ENCODE results near the gene SSTR4.
"Not testable (repeated sequence)": the region's sequence is repeated elsewhere in the genome, so short reads cannot be mapped to it uniquely, and the experiment has no call there.

SSTR4 gene, protein sequence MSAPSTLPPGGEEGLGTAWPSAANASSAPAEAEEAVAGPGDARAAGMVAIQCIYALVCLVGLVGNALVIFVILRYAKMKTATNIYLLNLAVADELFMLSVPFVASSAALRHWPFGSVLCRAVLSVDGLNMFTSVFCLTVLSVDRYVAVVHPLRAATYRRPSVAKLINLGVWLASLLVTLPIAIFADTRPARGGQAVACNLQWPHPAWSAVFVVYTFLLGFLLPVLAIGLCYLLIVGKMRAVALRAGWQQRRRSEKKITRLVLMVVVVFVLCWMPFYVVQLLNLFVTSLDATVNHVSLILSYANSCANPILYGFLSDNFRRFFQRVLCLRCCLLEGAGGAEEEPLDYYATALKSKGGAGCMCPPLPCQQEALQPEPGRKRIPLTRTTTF

DNA sequence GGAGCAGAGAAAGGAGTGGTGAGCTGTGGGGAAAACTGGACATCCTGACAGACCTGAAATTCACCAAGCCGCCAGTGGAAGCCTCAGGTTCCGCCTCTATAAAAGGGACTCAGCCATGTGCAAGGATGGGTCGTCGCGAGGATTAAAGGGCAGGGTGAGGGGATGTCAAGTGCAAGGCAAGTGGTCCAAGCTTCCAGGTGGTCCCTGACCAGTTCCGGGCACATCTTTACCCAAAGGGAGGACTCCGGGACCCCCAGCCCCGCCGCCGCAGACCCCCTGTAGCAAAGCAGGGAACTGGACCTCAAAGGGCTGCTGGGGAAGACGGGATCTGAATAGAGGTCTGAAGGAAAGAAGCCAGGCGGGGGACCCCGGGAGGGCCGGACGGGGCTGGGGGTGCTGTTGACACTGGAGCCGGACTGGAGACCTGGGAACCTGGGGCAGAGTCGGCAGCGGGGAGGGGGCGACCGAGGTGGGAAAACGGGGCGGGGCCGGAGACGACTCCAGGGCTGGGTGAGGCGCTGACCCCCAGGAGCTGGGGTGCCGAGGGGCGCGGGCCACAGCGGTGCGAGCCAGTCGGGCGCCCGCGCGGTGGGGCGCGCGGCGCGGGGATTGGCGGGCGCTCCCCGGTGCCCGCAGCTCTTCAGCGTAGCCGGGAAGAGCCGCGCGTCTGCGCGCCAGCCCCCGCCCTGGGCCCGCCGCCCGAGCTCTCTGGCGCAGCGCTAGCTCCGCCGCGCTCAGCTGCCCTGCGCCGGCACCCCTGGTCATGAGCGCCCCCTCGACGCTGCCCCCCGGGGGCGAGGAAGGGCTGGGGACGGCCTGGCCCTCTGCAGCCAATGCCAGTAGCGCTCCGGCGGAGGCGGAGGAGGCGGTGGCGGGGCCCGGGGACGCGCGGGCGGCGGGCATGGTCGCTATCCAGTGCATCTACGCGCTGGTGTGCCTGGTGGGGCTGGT is at the start of gene SSTR4:
TSS of gene SSTR4 (plus strand) at position 592 of the 951 bp plus-strand sequence. CDS start at position 764, 172 bp downstream.
- FAIRE-seq = no peak

DNA sequence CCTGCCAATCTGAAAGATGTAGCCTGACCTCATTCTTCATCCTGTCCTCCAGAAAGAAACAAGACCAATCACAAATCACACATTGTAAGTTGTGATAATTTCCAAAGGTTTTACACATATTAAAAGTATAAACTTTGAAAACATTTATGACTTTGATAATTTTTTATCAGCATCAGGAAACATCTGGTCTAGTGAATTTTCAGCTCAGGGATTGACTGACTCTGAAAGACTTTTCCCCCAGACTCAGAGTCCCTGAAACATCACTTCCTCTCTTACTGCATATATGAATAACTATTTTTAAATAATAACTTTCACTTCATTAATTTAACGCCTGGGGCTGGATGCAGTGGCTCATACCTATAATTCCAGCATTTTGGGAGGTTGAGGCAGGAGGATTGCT is 48.5 kb upstream of the SSTR4 start:
- no peak for FAIRE-seq

- not testable (repeated sequence) for FAIRE-seq
Observed at GRCh38 chr20:22991424-22991823, 43.7 kb upstream of the SSTR4 start.

- no peak for FAIRE-seq
Observed at GRCh38 chr20:22993823-22994222, 41.3 kb upstream of the SSTR4 start.

DNA sequence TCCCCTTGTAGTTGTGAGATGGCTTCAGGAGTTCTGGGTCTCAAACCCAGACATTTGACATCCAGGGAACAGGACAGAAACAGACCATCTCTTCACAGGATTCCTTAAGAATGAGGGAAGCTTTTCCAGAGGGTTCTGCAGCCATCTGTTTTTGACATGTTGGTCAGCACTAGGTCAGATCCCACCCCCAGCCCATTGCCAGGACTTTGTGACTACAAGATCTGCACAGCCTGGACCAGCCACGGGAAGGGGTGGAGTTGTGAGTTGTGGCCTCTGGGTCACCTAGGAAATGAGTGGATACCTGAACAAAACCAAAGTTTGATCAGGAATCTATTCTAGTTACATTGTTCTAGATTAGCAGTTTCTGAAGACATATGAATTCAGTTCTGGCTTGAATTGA is 39.2 kb upstream of the SSTR4 start:
- no peak for FAIRE-seq

DNA sequence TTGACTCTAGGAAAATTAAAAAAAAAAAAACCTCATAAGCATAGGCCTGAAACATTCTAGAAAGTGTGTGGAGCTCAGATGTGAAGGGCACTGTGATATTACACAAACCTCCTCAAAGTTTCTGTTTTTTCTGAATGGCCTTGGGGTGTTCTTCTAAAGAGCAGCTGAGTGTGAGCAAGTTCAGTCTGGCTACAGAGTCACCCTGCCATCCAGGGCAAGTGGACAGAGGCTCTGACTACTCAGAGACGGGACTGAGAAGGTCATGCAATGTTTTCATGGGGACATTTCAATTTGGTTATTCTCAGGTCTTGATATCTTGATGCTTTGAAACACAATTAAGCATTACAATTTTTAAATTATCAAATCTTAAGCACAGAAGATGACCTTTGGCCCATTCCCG is 36.6 kb upstream of the SSTR4 start:
- no peak for FAIRE-seq

DNA sequence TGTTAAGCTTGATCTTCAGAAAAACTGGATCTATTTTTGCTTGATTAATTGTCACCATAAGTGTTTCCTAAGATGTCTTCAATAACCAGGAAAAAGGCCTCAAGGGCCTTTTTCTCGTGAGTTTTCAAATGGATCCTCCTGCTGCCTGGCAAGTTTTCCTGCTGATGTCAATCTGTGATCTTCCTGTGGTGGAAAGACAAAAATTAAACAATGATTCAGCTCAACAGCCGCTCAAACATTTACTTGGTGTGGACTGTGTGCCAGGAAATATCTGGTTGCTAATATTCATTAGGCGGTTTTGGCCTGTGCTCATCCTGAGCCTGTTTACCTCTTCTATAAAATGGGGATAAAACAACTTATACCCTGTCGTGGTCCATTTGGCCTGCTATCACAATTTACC is 35.4 kb upstream of the SSTR4 start:
- no peak for FAIRE-seq

- no peak for FAIRE-seq
Observed at GRCh38 chr20:23000232-23000947, 34.7 kb upstream of the SSTR4 start.

- no peak for FAIRE-seq
Observed at GRCh38 chr20:23002276-23002675, 32.8 kb upstream of the SSTR4 start.

DNA sequence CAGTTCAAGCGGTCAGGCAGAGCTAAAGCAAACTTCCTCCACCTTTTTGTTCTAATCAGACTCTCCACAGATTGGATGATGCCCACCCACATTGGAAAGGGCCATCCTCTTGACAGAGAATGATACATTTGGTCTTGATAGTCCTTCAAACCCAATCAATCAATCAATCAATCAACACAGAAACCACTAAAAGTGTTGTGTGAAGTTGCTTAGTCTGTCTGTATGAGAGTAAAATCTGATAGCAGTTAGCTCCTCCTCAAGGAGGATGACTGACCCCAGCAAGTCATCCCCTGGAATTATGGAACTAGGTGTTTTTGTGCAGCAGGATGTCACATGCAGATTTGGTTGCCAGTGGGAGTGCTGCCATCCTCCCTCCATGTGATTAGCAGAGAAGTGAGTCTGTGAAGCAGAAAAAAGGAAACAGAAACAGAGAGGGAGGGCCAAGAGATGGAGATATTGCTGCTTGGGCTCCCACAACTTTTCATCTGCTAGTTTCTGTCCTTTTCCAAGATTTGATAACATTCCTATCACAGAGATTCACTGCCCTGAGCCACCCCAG is 32.0 kb upstream of the SSTR4 start:
- FAIRE-seq = no peak

DNA sequence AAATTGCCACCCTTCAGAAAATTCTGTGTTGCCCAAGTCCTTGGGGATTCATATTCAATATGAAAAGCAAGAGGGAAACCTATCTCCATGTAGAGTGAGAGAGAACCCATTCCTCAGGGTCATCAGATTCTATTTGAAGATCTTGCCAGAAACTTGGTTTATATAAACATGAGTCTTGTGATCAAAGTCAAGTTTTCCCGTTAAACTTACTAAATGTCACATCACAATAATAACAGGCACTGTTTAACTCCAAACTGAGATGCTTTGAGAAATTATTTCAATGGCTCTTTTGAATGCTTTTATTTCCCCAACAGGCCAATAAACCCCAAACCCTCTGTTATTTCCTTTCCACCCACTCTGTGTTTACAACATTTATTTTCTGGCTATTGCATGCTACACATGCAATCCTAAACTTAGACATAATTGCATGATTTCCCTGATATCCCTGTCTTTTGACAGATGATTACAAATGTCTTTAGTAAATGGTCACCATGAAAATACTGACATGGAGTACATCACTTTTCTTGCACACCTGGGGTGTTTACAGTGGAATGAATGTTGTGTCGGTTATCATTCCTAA is 31.1 kb upstream of the SSTR4 start:
- FAIRE-seq = no peak

GRCh38 chr20:23005776-23006175 is 29.3 kb upstream of the SSTR4 start:
- FAIRE-seq = no peak

DNA sequence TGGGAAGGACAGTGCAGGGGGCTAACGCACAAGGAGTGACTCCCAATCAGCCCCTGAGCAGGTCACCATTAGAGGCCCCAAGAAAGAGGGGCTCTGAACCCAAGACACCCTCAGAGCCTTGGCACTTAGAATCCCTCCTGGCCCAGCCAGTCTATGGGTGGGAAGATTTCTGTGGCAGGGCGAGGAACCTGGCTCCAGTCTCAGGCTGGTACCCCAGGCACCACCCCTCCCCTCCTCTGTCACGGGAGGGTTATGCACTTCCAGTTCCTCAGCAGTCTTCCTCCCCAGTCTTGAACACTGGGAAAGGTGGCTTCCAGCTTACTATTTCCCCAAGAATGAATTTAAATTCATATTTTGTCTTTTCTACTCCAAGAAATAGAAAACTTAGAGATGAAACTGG is 27.6 kb upstream of the SSTR4 start:
- FAIRE-seq = no peak

DNA sequence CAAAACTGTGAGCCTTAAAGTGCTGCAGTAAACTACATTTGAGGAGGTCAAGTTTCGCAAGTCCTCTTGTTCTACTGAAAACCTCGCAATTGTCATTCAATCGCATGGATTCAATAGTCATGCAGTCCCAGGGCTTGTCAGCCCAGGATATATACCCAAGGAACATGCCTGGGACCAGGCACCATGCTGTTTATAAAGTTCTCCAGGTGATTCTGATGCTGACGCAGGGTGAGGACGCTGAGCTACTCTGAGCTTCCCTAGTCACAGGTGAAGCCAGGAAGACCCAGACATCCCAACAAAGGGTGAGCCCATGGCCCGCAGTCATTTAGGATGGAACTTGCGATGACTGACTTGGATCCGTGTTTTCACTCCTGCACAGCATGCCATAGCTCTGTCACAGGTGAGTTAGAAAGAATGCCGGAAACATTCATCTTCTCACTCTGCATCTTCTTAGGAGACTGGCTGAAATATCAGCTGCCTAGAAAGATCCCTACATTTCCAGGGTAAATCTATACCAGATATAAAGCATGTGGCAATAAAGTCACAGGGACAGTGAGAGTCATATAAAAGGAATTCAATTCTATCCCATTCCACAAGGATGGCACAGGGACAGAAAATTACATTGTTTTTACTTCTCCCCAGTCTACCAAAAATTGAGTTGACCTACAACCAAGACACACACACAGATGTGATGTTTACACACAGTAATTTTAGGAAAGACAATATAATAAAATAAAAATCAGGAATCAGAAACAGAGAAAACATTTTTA is 27.0 kb upstream of the SSTR4 start:
- no peak for FAIRE-seq

GRCh38 chr20:23008667-23009066 is 26.4 kb upstream of the SSTR4 start:
- no peak for FAIRE-seq

- no peak for FAIRE-seq
Observed at GRCh38 chr20:23009636-23010035, 25.5 kb upstream of the SSTR4 start.

DNA sequence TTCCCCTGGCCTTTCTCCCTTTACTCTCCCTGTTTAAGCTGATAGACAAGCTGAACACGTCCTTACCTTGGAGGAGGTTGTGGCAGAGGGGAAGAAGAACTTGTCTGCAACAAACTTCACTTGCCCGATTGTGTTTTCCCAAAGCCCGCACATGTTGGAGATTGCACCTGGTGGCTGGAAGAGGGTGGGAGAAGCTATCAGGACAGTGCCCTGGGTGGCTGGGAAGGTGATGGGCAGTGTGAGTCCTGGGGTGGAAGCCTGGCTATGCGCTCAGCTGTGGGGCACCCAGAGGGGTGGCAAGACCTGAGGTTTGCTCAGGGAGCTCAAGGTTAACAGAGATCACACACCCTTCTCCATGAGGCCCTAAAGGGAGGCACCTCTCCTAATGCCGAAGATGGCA is 25.0 kb upstream of the SSTR4 start:
- FAIRE-seq = no peak

DNA sequence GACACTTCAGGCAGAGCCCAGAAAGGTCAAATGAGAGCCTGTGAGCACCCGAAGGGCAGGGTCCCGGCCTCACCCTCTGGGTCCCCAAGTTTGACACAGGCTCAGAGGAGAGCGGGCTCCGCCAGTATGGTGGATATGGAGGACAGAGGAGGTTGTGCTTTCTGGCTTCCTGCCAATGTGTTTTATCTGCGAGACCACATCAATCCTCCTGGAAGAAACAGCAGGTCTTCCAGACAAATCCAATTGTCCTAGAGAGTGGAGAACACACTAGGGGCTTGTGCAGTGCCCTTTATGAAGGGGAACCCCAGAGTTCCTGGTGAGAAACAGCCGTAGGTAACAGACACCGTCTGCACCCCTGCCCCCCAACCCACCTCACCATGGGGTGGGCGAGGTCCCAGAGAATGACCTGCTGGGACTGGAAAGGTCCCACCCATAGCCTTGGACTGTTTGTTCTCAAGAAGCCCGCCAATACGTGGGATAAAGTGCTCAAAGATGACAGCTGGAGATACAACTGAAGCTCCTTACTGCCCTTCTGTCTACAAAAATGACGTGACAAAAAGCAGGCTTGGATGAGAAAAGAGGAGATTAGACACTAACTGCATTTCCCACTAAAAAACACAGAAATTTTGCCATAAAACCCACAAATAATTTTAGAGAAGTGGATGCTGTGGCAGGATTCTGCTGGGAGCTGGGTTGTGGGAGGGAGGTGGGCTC is 23.9 kb upstream of the SSTR4 start:
- no peak for FAIRE-seq

- FAIRE-seq = no peak
Observed at GRCh38 chr20:23013429-23013828, 21.7 kb upstream of the SSTR4 start.

DNA sequence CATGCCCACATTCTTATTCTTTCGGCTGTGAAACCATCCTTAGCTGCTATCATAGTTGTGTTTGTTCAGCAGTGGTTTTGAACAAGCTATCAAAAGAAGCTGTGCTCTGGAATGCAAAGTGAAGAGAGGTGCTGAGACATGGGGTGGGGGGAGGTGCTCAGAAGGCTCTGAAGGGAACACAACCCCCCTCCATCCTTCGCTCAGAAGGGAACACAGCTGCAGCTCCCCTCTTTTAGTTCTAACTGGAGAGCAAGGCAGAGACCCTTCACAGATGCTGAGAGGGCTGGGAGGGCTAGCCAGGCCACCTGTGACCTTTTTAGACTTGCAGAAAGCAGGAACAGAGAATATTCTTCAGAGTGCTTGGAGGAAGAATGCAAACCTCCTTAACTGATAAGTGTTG is 17.6 kb upstream of the SSTR4 start:
- FAIRE-seq = no peak

DNA sequence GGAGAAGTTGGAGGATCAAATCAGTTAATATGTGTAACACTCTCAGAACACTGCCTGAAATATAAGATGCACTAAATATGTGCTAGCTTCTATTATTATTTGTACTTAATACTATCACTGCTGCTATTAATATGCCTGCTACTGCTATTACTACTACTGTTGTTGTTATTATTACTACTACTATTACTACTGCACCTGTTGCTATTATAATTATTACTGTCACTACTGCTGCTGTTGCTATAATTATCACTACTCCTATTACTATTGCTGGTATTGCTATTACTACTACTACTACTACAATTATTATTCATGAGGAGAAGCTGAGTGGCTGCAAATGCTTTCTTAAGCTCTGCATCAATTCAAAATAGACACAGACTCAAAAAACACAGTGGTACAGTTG is 16.7 kb upstream of the SSTR4 start:
- no peak for FAIRE-seq
